ENCODE data around the gene LRSAM1. TPM values are rescaled to one million over a fixed set of nuclear protein-coding genes. Genes with fewer than 3 reads are reported as not detected.

The LRSAM1 gene
- total and polyA plus RNA-seq, 2 of the 8 experiments (the other 6 are each of a cell fraction or from before 2014, with no cell fraction given) = 9.7 to 18.3 TPM

GRCh38 chr9:127444283-127444920, 6.9 kb upstream of the LRSAM1 start:
- H4K20me1 ChIP-seq (replicated peaks in 1 of 2; ENCODE audit: control insufficient read depth in 1 of 2, insufficient read depth in 2 of 2, low read length in 2 of 2) = peaks cover 9 to 17% of the 10 kb centered on the region in 2 experiments
- no peak overlapping the region for H2BK20ac ChIP-seq (ENCODE audit: low read length)
- no peak overlapping the region for H3K27ac ChIP-seq (ENCODE audit: low read depth, low read length)
- no peak for TF ChIP-seq BRCA1 (IDR thresholded peaks at IDR 0.05; ENCODE audit: low read depth, low read length)
- no peak for TF ChIP-seq GABPA (IDR thresholded peaks at IDR 0.05; ENCODE audit: borderline replicate concordance, insufficient read depth, low read length)
- peak; percentile 68; the same call in 1 of the 2 replicates for TF ChIP-seq ZNF274 (IDR thresholded peaks at IDR 0.05; ENCODE audit: borderline replicate concordance, extremely low read depth, low read length)
- TF ChIP-seq POLR2AphosphoS5 (IDR thresholded peaks at IDR 0.05; ENCODE audit: low read depth, low read length) = peak; percentile 68
- peak; percentile 11; the same call in 1 of the 2 replicates for TF ChIP-seq CHD2 (IDR thresholded peaks at IDR 0.05; ENCODE audit: low read length)
- TF ChIP-seq RBBP5 (IDR thresholded peaks at IDR 0.05; ENCODE audit: borderline replicate concordance, low read depth, low read length) = no peak
- no peak for TF ChIP-seq E2F6 (IDR thresholded peaks at IDR 0.05)
- TF ChIP-seq CBX5 (IDR thresholded peaks at IDR 0.05; ENCODE audit: low read depth, low read length) = no peak
- TF ChIP-seq EGR1 (IDR thresholded peaks at IDR 0.05; ENCODE audit: borderline replicate concordance, low read depth, low read length) = no peak
- no peak for TF ChIP-seq SP1 (IDR thresholded peaks at IDR 0.05; ENCODE audit: low read depth, low read length)
- no peak for TF ChIP-seq BCL11A (IDR thresholded peaks at IDR 0.05; ENCODE audit: low read depth in 2 of 2, low read length in 2 of 2)
- no peak for TF ChIP-seq RXRA (IDR thresholded peaks at IDR 0.05; ENCODE audit: insufficient read depth, low read depth, low read length)
- TF ChIP-seq YY1 (IDR thresholded peaks at IDR 0.05; ENCODE audit: low read depth, low read length) = no peak

More at GRCh38 chr9:127444283-127444920, 6.9 kb upstream of the LRSAM1 start:
- Histone ChIP-seq H3K18ac (ENCODE audit: extremely low read depth, low read length) (no peak overlapping the region), H4K5ac (ENCODE audit: insufficient read length, low read depth, low read length) (no peak overlapping the region), H3K4me2 (ENCODE audit: insufficient read depth in 1 of 2, low read depth in 2 of 2, low read length in 2 of 2) (no peak overlapping the region), H2AFZ (ENCODE audit: low read length) (no peak overlapping the region), H3K4me1 (replicated peaks in 1 of 4; ENCODE audit: control insufficient read depth in 3 of 4, insufficient read depth in 4 of 4, low read length in 3 of 4) (no peaks in the 10 kb centered on the region; a peak in 1 of 7 replicates), H3K79me2 (ENCODE audit: control insufficient read depth in 1 of 2, insufficient read depth in 2 of 2, low read length in 2 of 2) (peaks cover under 1 to 15% of the 10 kb centered on the region in 2 experiments; a peak in 3 of 4 replicates), H2BK15ac (ENCODE audit: low read length) (no peak overlapping the region), H2BK12ac (ENCODE audit: low read depth, low read length) (no peak overlapping the region), H3K9me3 (ENCODE audit: insufficient read depth in 2 of 2, low read depth in 1 of 2, low read length in 1 of 2) (0 out of 4 replicates have a peak, but pooled peaks cover 0 to 5% of the 10 kb centered on the region in 2 experiments), H2BK120ac (replicated peaks; ENCODE audit: low read depth, low read length) (no peak overlapping the region), H3K9ac (replicated peaks in 1 of 4; ENCODE audit: extremely low read depth in 1 of 4, low read depth in 3 of 4, low read length in 3 of 4) (no peak overlapping the region), H3K4ac (replicated peaks; ENCODE audit: insufficient read length, low read depth, low read length) (no peak overlapping the region), H3K14ac (ENCODE audit: insufficient read length) (no peak overlapping the region), H2AK5ac (ENCODE audit: low read depth, low read length) (no peak overlapping the region), H4K8ac (ENCODE audit: extremely low read depth, insufficient read depth, low read length) (peak overlapping the region; percentile 23; the same call in 1 of the 2 replicates), H3K23me2 (ENCODE audit: low read depth, low read length) (peaks cover 6% of the 10 kb centered on the region), H3K79me1 (ENCODE audit: low read depth, low read length) (no peaks in the 10 kb centered on the region), H3K4me3 (ENCODE audit: extremely low read depth in 1 of 4, insufficient read depth in 2 of 4, low read depth in 3 of 4, low read length in 4 of 4) (no peak overlapping the region), H3K27me3 (replicated peaks in 1 of 4; ENCODE audit: control insufficient read depth in 3 of 4, extremely low read depth in 1 of 4, insufficient read depth in 3 of 4, low read length in 3 of 4) (no peaks in the 10 kb centered on the region), H4K91ac (replicated peaks; ENCODE audit: insufficient read length, low read length) (no peak overlapping the region), H3K36me3 (ENCODE audit: control insufficient read depth in 2 of 4, insufficient read depth in 4 of 4, low read length in 3 of 4) (peaks cover 28 to 73% (median 57%) of the 10 kb centered on the region in 4 experiments), H2BK5ac (ENCODE audit: low read depth, low read length) (no peak overlapping the region), H3K23ac (ENCODE audit: insufficient read length) (no peak overlapping the region), H3K56ac (replicated peaks; ENCODE audit: insufficient read length, low read depth, low read length) (no peak overlapping the region)
- POLR2A ChIA-PET (ENCODE audit: partially characterized antibody) = interaction anchor here (0.7 to 11.3 kb wide), 20 partner anchors 9 to 395 kb away, joined by 3 to 125 read pairs (median 4); partner anchors contain the start of genes LRSAM1, RPL12, SLC2A8 and ZNF79
- DNase-seq (ENCODE audit: low read depth in 1 of 2, low spot score in 2 of 2) (no peak), FAIRE-seq (no peak)
- CTCF ChIA-PET (ENCODE audit: partially characterized antibody) = interaction anchor here (1.0 to 1.5 kb wide), 4 partner anchors 11 to 143 kb away, joined by 3 to 4 read pairs (median 4); no protein-coding TSS in a partner anchor
- WGBS, 2 experiments (ENCODE audit: extremely low coverage in 1 of 2, insufficient coverage in 1 of 2, insufficient read length in 1 of 2, insufficient replicate concordance in 2 of 2, low coverage in 1 of 2, low lambda C conversion rate in 2 of 2, missing lambda C conversion rate in 1 of 2) = 88% methylated on average over 17 of the region's 17 CpGs; no CpG with 5 or more reads in 1 of the 2 experiments

Data from H1 (cell line).